Hepatocyte (in vitro differentiated cells): ENCODE data around the gene CEP128.

Experiments
- CTCF ChIP-seq: fragments of 200-600 bp; sonication (generic); IDR thresholded peaks from 2 replicates; pipeline ENCODE4 v1.5.1; 2016; ENCODE audit warnings: antibody characterized with exemption, mild to moderate bottlenecking; ENCODE audit not compliant: poor library complexity
- EZH2 ChIP-seq: fragments of 200-600 bp; sonication (generic); IDR thresholded peaks from 2 replicates; pipeline ENCODE4 v1.6.1; 2016; ENCODE audit warnings: antibody characterized with exemption, mild to moderate bottlenecking, borderline replicate concordance
- EZH2phosphoT487 ChIP-seq: fragments of 200-600 bp; sonication (generic); IDR thresholded peaks from one replicate; pipeline ENCODE4 v1.6.1; 2018; ENCODE audit warnings: antibody characterized with exemption, mild to moderate bottlenecking, low read depth, moderate library complexity; ENCODE audit not compliant: unreplicated experiment, severe bottlenecking

- no peak for TF ChIP-seq CTCF
- TF ChIP-seq EZH2 = no peak
- TF ChIP-seq EZH2phosphoT487 = no peak
Measured at GRCh38 chr14:80627745-80628144, 313.8 kb downstream of the CEP128 start.
